GM23338 (cell line): ENCODE results near the gene FHAD1. TPM values are rescaled to one million over a fixed set of nuclear protein-coding genes. Genes with fewer than 3 reads are reported as not detected.
A peak's percentile ranks its signal among the peaks of the same experiment; 100 is the strongest.

Source experiments
- ATAC-seq: fragments of 200-7000 bp; cut with Tn5 transposase; 3 replicates; pipeline ENCODE4 v1.9.1; 2020
- DNase-seq: peaks from one replicate; pipeline ENCODE4 v3.0.0-alpha.2; 2015; ENCODE audit warnings: low spot score
- H2AFZ ChIP-seq: fragments of 200-600 bp; sonication (generic); 2 replicates; pipeline ENCODE4 v1.8.0; 2016; ENCODE audit warnings: antibody characterized with exemption, mild to moderate bottlenecking, moderate library complexity
- H3F3A ChIP-seq: fragments of 200-600 bp; sonication (generic); replicated peaks from 2 replicates; pipeline ENCODE4 v1.8.0; 2017; ENCODE audit warnings: antibody characterized with exemption, mixed run types, low read depth
- H3K27ac ChIP-seq: fragments of 200-600 bp; sonication (generic); 2 replicates; pipeline ENCODE4 v1.6.1; 2016; ENCODE audit warnings: low read depth
- H3K27me3 ChIP-seq: fragments of 200-600 bp; sonication (generic); 2 replicates; pipeline ENCODE4 v1.8.0; 2016; ENCODE audit warnings: mild to moderate bottlenecking, mixed run types, moderate library complexity; ENCODE audit not compliant: insufficient read depth
- H3K36me3 ChIP-seq: fragments of 200-600 bp; sonication (generic); 2 replicates; pipeline ENCODE4 v1.8.0; 2016; ENCODE audit warnings: mild to moderate bottlenecking; ENCODE audit not compliant: insufficient read depth
- H3K4me1 ChIP-seq: fragments of 200-600 bp; sonication (generic); 2 replicates; pipeline ENCODE4 v1.8.0; 2016; ENCODE audit warnings: mild to moderate bottlenecking, moderate library complexity; ENCODE audit not compliant: insufficient read depth
- H3K4me2 ChIP-seq: fragments of 200-600 bp; sonication (generic); 2 replicates; pipeline ENCODE4 v1.7.1; 2017; ENCODE audit warnings: mixed run types
- H3K4me3 ChIP-seq: fragments of 200-600 bp; sonication (generic); 2 replicates; pipeline ENCODE4 v1.6.1; 2016; ENCODE audit warnings: mixed run types
- H3K79me2 ChIP-seq: fragments of 200-600 bp; sonication (generic); replicated peaks from 2 replicates; pipeline ENCODE4 v1.8.0; 2017; ENCODE audit warnings: mild to moderate bottlenecking; ENCODE audit not compliant: insufficient read depth
- H3K9me2 ChIP-seq: fragments of 200-600 bp; sonication (generic); 2 replicates; pipeline ENCODE4 v1.8.0; 2017; ENCODE audit not compliant: insufficient read depth
- H4K20me1 ChIP-seq: fragments of 200-600 bp; sonication (generic); replicated peaks from 2 replicates; pipeline ENCODE4 v1.8.0; 2017; ENCODE audit warnings: mild to moderate bottlenecking; ENCODE audit not compliant: insufficient read depth
- H3K27ac Mint-ChIP-seq: 2 replicates; pipeline ENCODE4 v1.8.0; 2020; ENCODE audit warnings: inconsistent platforms, mild to moderate bottlenecking, moderate library complexity, mixed read lengths
- H3K27me3 Mint-ChIP-seq: 3 replicates; pipeline ENCODE4 v1.8.0; 2022; ENCODE audit warnings: low read depth, mild to moderate bottlenecking, moderate library complexity, mixed read lengths, inconsistent platforms; ENCODE audit not compliant: insufficient read depth, poor library complexity
- H3K36me3 Mint-ChIP-seq: 3 replicates; pipeline ENCODE4 v1.8.0; 2021; ENCODE audit warnings: low read depth, mild to moderate bottlenecking, inconsistent platforms, moderate library complexity, mixed read lengths
- H3K4me1 Mint-ChIP-seq: 3 replicates; pipeline ENCODE4 v1.8.0; 2020; ENCODE audit warnings: mild to moderate bottlenecking, inconsistent platforms, mixed read lengths
- H3K4me3 Mint-ChIP-seq: 3 replicates; pipeline ENCODE4 v1.8.0; 2021; ENCODE audit warnings: moderate library complexity, mild to moderate bottlenecking, inconsistent platforms, mixed read lengths
- H3K9me3 Mint-ChIP-seq: 3 replicates; pipeline ENCODE4 v1.8.0; 2020; ENCODE audit warnings: moderate library complexity, mild to moderate bottlenecking, inconsistent platforms, mixed read lengths
- CREB1 ChIP-seq: fragments of 250-450 bp; sonication (Bioruptor Pico); IDR thresholded peaks from 2 replicates; pipeline ENCODE4 v1.5.0; 2020; ENCODE audit warnings: low read depth, mild to moderate bottlenecking, moderate library complexity
- EZH2 ChIP-seq: fragments of 200-600 bp; sonication (generic); IDR thresholded peaks from one replicate; pipeline ENCODE4 v1.8.0; 2017; ENCODE audit warnings: antibody characterized with exemption, mild to moderate bottlenecking, low read depth; ENCODE audit not compliant: unreplicated experiment
- EZH2phosphoT487 ChIP-seq: fragments of 200-600 bp; sonication (generic); IDR thresholded peaks from one replicate; pipeline ENCODE4 v1.8.1; 2018; ENCODE audit warnings: antibody characterized with exemption; ENCODE audit not compliant: unreplicated experiment
- JUNB ChIP-seq: IDR thresholded peaks from one replicate; pipeline ENCODE4 v1.6.1; 2016; ENCODE audit warnings: antibody characterized with exemption; ENCODE audit not compliant: unreplicated experiment
- NANOG ChIP-seq: IDR thresholded peaks from 2 replicates; pipeline ENCODE4 v1.6.1; 2016; ENCODE audit warnings: antibody characterized with exemption, borderline replicate concordance
- POLR2AphosphoS5 ChIP-seq: IDR thresholded peaks from 2 replicates; pipeline ENCODE4 v1.6.1; 2016; ENCODE audit warnings: antibody characterized with exemption, low read depth
- STAT1 ChIP-seq: IDR thresholded peaks from one replicate; pipeline ENCODE4 v1.6.1; 2016; ENCODE audit warnings: antibody characterized with exemption; ENCODE audit not compliant: unreplicated experiment
- ZNF114 ChIP-seq: fragments of 250-450 bp; sonication (Bioruptor Pico); IDR thresholded peaks from 2 replicates; pipeline ENCODE4 v1.5.0; 2020; ENCODE audit warnings: mild to moderate bottlenecking, moderate library complexity
- ZNF331 ChIP-seq: fragments of 250-450 bp; sonication (Bioruptor Pico); IDR thresholded peaks from 2 replicates; pipeline ENCODE4 v1.5.0; 2020; ENCODE audit warnings: low read depth, mild to moderate bottlenecking, moderate library complexity
- polyA plus RNA-seq: library from polyadenylated mRNA; unstranded; fragments of >200 nt; fragmentation: Nextera tagmentation; extraction: Ambion mirVana; gene quantifications from 2 replicates; pipeline ENCODE4 v1.2.1, GENCODE V29; 2016
- total RNA-seq: library from RNA; depleted of rRNA; stranded (reverse); fragments of >200 nt; shearing (Covaris generic); gene quantifications from 2 replicates; pipeline ENCODE4 v1.2.3, GENCODE V29; 2014
- TF ChIP-seq, protein P1 (sequence below), 2 experiments: fragments of 200-600 bp in 1 of 2; sonication (generic) in 1 of 2; conservative IDR thresholded peaks; 2 replicates each; pipeline versions ENCODE4 v1.5.1 to v1.6.1; 2016 to 2017; ENCODE audit warnings: antibody characterized with exemption in 2 of 2, low read depth in 2 of 2, mild to moderate bottlenecking in 2 of 2, moderate library complexity in 1 of 2
- TF ChIP-seq, protein P2 (sequence below): IDR thresholded peaks from 2 replicates; pipeline ENCODE4 v1.6.1; 2016; ENCODE audit warnings: antibody characterized with exemption
- TF ChIP-seq, protein P3 (sequence below): IDR thresholded peaks from one replicate; pipeline ENCODE4 v1.6.1; 2018; ENCODE audit warnings: antibody characterized with exemption; ENCODE audit not compliant: unreplicated experiment
- TF ChIP-seq, protein P4 (sequence below): fragments of 250-450 bp; sonication (Bioruptor Pico); IDR thresholded peaks from 2 replicates; pipeline ENCODE4 v1.5.0; 2020; ENCODE audit warnings: mild to moderate bottlenecking, moderate library complexity

The FHAD1 gene
- total and polyA plus RNA-seq, 2 experiments from 2014 or later, result 1.8 to 3.3 TPM

DNA sequence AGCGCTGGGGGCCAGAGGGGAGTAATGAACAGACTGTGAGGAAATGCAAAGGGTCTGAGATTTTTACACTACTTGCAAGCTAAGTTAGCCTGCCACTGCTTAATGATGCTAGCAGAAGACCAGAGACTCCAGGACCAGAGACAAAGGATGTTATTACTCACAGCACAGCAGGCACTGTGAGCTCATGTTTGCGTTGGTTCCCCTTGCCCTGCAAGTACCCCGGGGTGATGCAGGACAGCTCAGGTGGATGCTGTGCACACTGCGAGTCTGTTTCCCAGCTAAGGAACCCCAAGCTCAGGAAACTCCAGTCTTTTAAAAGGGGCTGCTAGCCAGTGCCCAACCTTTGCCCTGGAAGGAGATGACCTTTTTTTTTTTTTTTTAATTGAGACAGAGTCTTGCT is 1.2 kb downstream of the FHAD1 start:
- Histone ChIP-seq H3F3A (0 out of 2 replicates have a peak, but pooled peaks cover 7% of the 10 kb centered on the region), H3K9me2 (no peaks in the 10 kb centered on the region), H3K36me3 (no peaks in the 10 kb centered on the region), H3K4me1 (peaks cover 28% of the 10 kb centered on the region), H3K27me3 (no peaks in the 10 kb centered on the region), H2AFZ (no peak overlapping the region), H3K4me2 (peak overlapping the region; percentile 88; the same call in 1 of the 2 replicates), H4K20me1 (no peaks in the 10 kb centered on the region), H3K27ac (no peak overlapping the region), H3K4me3 (peak overlapping the region; percentile 79), H3K79me2 (no peaks in the 10 kb centered on the region)
- H3K36me3 Mint-ChIP-seq, result no peaks in the 10 kb centered on the region
- peak overlapping the region; percentile 77; the same call in 1 of the 3 replicates for H3K4me3 Mint-ChIP-seq
- no peak for ATAC-seq
- H3K27me3 Mint-ChIP-seq, result peaks cover 17% of the 10 kb centered on the region
- TF ChIP-seq POLR2AphosphoS5 (no peak), ZNF331 (no peak), EZH2phosphoT487 (no peak), ZNF114 (no peak), JUNB (no peak), STAT1 (no peak), CREB1 (no peak), EZH2 (no peak), NANOG (no peak)
- TF ChIP-seq, protein P1, sequence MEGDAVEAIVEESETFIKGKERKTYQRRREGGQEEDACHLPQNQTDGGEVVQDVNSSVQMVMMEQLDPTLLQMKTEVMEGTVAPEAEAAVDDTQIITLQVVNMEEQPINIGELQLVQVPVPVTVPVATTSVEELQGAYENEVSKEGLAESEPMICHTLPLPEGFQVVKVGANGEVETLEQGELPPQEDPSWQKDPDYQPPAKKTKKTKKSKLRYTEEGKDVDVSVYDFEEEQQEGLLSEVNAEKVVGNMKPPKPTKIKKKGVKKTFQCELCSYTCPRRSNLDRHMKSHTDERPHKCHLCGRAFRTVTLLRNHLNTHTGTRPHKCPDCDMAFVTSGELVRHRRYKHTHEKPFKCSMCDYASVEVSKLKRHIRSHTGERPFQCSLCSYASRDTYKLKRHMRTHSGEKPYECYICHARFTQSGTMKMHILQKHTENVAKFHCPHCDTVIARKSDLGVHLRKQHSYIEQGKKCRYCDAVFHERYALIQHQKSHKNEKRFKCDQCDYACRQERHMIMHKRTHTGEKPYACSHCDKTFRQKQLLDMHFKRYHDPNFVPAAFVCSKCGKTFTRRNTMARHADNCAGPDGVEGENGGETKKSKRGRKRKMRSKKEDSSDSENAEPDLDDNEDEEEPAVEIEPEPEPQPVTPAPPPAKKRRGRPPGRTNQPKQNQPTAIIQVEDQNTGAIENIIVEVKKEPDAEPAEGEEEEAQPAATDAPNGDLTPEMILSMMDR (conservative IDR thresholded peaks at IDR 0.05; ENCODE audit: low read depth in 2 of 2), result no peak
- TF ChIP-seq, protein P2, sequence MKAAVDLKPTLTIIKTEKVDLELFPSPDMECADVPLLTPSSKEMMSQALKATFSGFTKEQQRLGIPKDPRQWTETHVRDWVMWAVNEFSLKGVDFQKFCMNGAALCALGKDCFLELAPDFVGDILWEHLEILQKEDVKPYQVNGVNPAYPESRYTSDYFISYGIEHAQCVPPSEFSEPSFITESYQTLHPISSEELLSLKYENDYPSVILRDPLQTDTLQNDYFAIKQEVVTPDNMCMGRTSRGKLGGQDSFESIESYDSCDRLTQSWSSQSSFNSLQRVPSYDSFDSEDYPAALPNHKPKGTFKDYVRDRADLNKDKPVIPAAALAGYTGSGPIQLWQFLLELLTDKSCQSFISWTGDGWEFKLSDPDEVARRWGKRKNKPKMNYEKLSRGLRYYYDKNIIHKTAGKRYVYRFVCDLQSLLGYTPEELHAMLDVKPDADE, result no peak
- TF ChIP-seq, protein P3, sequence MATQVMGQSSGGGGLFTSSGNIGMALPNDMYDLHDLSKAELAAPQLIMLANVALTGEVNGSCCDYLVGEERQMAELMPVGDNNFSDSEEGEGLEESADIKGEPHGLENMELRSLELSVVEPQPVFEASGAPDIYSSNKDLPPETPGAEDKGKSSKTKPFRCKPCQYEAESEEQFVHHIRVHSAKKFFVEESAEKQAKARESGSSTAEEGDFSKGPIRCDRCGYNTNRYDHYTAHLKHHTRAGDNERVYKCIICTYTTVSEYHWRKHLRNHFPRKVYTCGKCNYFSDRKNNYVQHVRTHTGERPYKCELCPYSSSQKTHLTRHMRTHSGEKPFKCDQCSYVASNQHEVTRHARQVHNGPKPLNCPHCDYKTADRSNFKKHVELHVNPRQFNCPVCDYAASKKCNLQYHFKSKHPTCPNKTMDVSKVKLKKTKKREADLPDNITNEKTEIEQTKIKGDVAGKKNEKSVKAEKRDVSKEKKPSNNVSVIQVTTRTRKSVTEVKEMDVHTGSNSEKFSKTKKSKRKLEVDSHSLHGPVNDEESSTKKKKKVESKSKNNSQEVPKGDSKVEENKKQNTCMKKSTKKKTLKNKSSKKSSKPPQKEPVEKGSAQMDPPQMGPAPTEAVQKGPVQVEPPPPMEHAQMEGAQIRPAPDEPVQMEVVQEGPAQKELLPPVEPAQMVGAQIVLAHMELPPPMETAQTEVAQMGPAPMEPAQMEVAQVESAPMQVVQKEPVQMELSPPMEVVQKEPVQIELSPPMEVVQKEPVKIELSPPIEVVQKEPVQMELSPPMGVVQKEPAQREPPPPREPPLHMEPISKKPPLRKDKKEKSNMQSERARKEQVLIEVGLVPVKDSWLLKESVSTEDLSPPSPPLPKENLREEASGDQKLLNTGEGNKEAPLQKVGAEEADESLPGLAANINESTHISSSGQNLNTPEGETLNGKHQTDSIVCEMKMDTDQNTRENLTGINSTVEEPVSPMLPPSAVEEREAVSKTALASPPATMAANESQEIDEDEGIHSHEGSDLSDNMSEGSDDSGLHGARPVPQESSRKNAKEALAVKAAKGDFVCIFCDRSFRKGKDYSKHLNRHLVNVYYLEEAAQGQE, result no peak
- TF ChIP-seq, protein P4, sequence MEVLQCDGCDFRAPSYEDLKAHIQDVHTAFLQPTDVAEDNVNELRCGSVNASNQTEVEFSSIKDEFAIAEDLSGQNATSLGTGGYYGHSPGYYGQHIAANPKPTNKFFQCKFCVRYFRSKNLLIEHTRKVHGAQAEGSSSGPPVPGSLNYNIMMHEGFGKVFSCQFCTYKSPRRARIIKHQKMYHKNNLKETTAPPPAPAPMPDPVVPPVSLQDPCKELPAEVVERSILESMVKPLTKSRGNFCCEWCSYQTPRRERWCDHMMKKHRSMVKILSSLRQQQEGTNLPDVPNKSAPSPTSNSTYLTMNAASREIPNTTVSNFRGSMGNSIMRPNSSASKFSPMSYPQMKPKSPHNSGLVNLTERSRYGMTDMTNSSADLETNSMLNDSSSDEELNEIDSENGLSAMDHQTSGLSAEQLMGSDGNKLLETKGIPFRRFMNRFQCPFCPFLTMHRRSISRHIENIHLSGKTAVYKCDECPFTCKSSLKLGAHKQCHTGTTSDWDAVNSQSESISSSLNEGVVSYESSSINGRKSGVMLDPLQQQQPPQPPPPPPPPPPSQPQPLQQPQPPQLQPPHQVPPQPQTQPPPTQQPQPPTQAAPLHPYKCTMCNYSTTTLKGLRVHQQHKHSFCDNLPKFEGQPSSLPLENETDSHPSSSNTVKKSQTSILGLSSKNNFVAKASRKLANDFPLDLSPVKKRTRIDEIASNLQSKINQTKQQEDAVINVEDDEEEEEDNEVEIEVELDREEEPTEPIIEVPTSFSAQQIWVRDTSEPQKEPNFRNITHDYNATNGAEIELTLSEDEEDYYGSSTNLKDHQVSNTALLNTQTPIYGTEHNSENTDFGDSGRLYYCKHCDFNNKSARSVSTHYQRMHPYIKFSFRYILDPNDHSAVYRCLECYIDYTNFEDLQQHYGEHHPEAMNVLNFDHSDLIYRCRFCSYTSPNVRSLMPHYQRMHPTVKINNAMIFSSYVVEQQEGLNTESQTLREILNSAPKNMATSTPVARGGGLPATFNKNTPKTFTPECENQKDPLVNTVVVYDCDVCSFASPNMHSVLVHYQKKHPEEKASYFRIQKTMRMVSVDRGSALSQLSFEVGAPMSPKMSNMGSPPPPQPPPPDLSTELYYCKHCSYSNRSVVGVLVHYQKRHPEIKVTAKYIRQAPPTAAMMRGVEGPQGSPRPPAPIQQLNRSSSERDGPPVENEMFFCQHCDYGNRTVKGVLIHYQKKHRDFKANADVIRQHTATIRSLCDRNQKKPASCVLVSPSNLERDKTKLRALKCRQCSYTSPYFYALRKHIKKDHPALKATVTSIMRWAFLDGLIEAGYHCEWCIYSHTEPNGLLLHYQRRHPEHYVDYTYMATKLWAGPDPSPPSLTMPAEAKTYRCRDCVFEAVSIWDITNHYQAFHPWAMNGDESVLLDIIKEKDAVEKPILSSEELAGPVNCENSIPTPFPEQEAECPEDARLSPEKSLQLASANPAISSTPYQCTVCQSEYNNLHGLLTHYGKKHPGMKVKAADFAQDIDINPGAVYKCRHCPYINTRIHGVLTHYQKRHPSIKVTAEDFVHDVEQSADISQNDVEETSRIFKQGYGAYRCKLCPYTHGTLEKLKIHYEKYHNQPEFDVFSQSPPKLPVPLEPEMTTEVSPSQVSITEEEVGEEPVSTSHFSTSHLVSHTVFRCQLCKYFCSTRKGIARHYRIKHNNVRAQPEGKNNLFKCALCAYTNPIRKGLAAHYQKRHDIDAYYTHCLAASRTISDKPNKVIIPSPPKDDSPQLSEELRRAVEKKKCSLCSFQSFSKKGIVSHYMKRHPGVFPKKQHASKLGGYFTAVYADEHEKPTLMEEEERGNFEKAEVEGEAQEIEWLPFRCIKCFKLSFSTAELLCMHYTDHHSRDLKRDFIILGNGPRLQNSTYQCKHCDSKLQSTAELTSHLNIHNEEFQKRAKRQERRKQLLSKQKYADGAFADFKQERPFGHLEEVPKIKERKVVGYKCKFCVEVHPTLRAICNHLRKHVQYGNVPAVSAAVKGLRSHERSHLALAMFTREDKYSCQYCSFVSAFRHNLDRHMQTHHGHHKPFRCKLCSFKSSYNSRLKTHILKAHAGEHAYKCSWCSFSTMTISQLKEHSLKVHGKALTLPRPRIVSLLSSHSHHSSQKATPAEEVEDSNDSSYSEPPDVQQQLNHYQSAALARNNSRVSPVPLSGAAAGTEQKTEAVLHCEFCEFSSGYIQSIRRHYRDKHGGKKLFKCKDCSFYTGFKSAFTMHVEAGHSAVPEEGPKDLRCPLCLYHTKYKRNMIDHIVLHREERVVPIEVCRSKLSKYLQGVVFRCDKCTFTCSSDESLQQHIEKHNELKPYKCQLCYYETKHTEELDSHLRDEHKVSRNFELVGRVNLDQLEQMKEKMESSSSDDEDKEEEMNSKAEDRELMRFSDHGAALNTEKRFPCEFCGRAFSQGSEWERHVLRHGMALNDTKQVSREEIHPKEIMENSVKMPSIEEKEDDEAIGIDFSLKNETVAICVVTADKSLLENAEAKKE (CRISPR knock-in tag), result no peak
- DNase-seq, result no peak
- H3K9me3 Mint-ChIP-seq, result peaks cover 3% of the 10 kb centered on the region; the same call in 1 of the 3 replicates
- H3K27ac Mint-ChIP-seq, result no peak overlapping the region
- peaks cover 39% of the 10 kb centered on the region for H3K4me1 Mint-ChIP-seq
